ENCODE data around the gene ADAMTS10.

DNA sequence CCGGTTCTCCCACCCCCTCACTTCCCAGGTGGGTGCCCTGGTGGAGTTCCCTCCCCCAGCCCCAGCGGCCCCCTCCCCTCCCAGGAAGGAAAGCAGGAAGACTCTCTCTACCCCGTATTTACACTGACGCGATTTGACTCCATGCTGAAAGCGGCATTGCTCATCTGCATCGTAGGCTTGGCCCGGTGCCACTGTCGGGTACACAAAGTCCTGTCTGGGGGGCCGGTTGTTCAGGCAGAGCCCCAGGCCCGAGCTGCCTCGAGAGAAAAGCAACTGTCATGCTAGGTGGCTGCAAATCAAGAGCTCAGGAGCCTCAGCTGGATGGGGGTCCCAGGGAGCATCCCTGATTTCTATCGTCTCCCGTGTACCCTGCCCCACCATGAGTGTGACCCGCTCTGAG is 14.9 kb downstream of the ADAMTS10 start:
- TF ChIP-seq, protein P1, sequence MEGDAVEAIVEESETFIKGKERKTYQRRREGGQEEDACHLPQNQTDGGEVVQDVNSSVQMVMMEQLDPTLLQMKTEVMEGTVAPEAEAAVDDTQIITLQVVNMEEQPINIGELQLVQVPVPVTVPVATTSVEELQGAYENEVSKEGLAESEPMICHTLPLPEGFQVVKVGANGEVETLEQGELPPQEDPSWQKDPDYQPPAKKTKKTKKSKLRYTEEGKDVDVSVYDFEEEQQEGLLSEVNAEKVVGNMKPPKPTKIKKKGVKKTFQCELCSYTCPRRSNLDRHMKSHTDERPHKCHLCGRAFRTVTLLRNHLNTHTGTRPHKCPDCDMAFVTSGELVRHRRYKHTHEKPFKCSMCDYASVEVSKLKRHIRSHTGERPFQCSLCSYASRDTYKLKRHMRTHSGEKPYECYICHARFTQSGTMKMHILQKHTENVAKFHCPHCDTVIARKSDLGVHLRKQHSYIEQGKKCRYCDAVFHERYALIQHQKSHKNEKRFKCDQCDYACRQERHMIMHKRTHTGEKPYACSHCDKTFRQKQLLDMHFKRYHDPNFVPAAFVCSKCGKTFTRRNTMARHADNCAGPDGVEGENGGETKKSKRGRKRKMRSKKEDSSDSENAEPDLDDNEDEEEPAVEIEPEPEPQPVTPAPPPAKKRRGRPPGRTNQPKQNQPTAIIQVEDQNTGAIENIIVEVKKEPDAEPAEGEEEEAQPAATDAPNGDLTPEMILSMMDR (IDR thresholded peaks at IDR 0.05): no peak
- no peak for TF ChIP-seq POLR2A (IDR thresholded peaks at IDR 0.05)

All from heart left ventricle (tissue), 13 donors.